Measurements from ENCODE around the gene ARHGAP24. TPM values are rescaled to one million over a fixed set of nuclear protein-coding genes. Genes with fewer than 3 reads are reported as not detected.
"Not testable (repeated sequence)": the region's sequence is repeated elsewhere in the genome, so short reads cannot be mapped to it uniquely, and the experiment has no call there.

ARHGAP24 gene
- total RNA-seq, 1 donor: 67.6 TPM

- H3K4me3 ChIP-seq (ENCODE audit: low read depth, low read length): no peak overlapping the region
- TF ChIP-seq CTCF (IDR thresholded peaks at IDR 0.05; ENCODE audit: insufficient read depth, low read length): no peak
- peak; percentile 42 for DNase-seq (ENCODE audit: low read depth)
Measured at GRCh38 chr4:85500110-85500867, 25.3 kb downstream of the ARHGAP24 start.

GRCh38 chr4:85501145-85501544 is 26.2 kb downstream of the ARHGAP24 start:
- H3K4me3 ChIP-seq (ENCODE audit: low read depth, low read length); DNase-seq (ENCODE audit: low read depth): not testable (repeated sequence)

GRCh38 chr4:85508654-85509053 is 33.7 kb downstream of the ARHGAP24 start:
- no peak for TF ChIP-seq CTCF (IDR thresholded peaks at IDR 0.05; ENCODE audit: insufficient read depth, low read length)
- H3K4me3 ChIP-seq (ENCODE audit: low read depth, low read length): no peak overlapping the region
- DNase-seq (ENCODE audit: low read depth): no peak

- no peak for TF ChIP-seq CTCF (IDR thresholded peaks at IDR 0.05; ENCODE audit: insufficient read depth, low read length)
- no peak overlapping the region for H3K4me3 ChIP-seq (ENCODE audit: low read depth, low read length)
- no peak for DNase-seq (ENCODE audit: low read depth)
Measured at GRCh38 chr4:85509882-85510631, 35.1 kb downstream of the ARHGAP24 start.

- no peak overlapping the region for H3K4me3 ChIP-seq (ENCODE audit: low read depth, low read length)
- no peak for TF ChIP-seq CTCF (IDR thresholded peaks at IDR 0.05; ENCODE audit: insufficient read depth, low read length)
- no peak for DNase-seq (ENCODE audit: low read depth)
Measured at GRCh38 chr4:85510632-85510984, 35.7 kb downstream of the ARHGAP24 start.

- TF ChIP-seq CTCF (IDR thresholded peaks at IDR 0.05; ENCODE audit: insufficient read depth, low read length): no peak
- no peak overlapping the region for H3K4me3 ChIP-seq (ENCODE audit: low read depth, low read length)
Measured at GRCh38 chr4:85512446-85513205, 37.7 kb downstream of the ARHGAP24 start.

GRCh38 chr4:85514117-85514516 is 39.2 kb downstream of the ARHGAP24 start:
- H3K4me3 ChIP-seq (ENCODE audit: low read depth, low read length): peak overlapping the region; percentile 15
- TF ChIP-seq CTCF (IDR thresholded peaks at IDR 0.05; ENCODE audit: insufficient read depth, low read length): no peak
- DNase-seq (ENCODE audit: low read depth): peak; percentile 16

More at GRCh38 chr4:85512446-85513205, 37.7 kb downstream of the ARHGAP24 start:
- DNase-seq (ENCODE audit: low read depth): peak; percentile 43

Measured in fibroblast of the aortic adventitia (primary cell).